DMS 273 treated with DMSO at 0.1 percent for 48 hours (cell line): ENCODE results near the gene SEMA3G.
A peak's percentile ranks its signal among the peaks of the same experiment; 100 is the strongest.

Experiments
- DNase-seq: peaks from one replicate; lab custom pipeline; 2025; lab: John Stamatoyannopoulos, UW

The SEMA3G gene

GRCh38 chr3:52394751-52395502, 50.0 kb downstream of the SEMA3G start:
- no peak for DNase-seq

- no peak for DNase-seq
Measured at GRCh38 chr3:52393959-52394670, 50.8 kb downstream of the SEMA3G start.

- DNase-seq, result no peak
Measured at GRCh38 chr3:52393131-52393807, 51.6 kb downstream of the SEMA3G start.

GRCh38 chr3:52392216-52392930, 52.5 kb downstream of the SEMA3G start:
- DNase-seq, result no peak

- DNase-seq, result no peak
Measured at GRCh38 chr3:52391096-52391495, 53.8 kb downstream of the SEMA3G start.

- no peak for DNase-seq
Measured at GRCh38 chr3:52388933-52389332, 56.0 kb downstream of the SEMA3G start.

- no peak for DNase-seq
Measured at GRCh38 chr3:52388348-52388821, 56.5 kb downstream of the SEMA3G start.

- no peak for DNase-seq
Measured at GRCh38 chr3:52387481-52387880, 57.4 kb downstream of the SEMA3G start.

- DNase-seq, result peak; percentile 11
Measured at GRCh38 chr3:52385157-52385556, 59.7 kb downstream of the SEMA3G start.

GRCh38 chr3:52384019-52384761, 60.7 kb downstream of the SEMA3G start:
- DNase-seq, result no peak

GRCh38 chr3:52383446-52383845, 61.5 kb downstream of the SEMA3G start:
- no peak for DNase-seq
